Loucy (cell line): ENCODE data around the gene MX2.

Experiments used
- CTCF ChIP-seq: fragments of 200-600 bp; sonication (generic); conservative IDR thresholded peaks from 2 replicates; pipeline ENCODE4 v1.5.1; 2014; ENCODE audit warnings: mild to moderate bottlenecking, antibody characterized with exemption, low read length
- EZH2phosphoT487 ChIP-seq: fragments of 200-600 bp; IDR thresholded peaks from 2 replicates; pipeline ENCODE4 v1.6.1; 2018; ENCODE audit warnings: antibody characterized with exemption, mild to moderate bottlenecking, moderate library complexity, borderline replicate concordance

GRCh38 chr21:41458121-41458520 is 96.3 kb downstream of the MX2 start:
- TF ChIP-seq CTCF = no peak
- no peak for TF ChIP-seq EZH2phosphoT487
